K562 (cell line): ENCODE results near the gene STRA8. TPM values are rescaled to one million over a fixed set of nuclear protein-coding genes. Genes with fewer than 3 reads are reported as not detected.
A peak's percentile ranks its signal among the peaks of the same experiment; 100 is the strongest.

Experiments
- ETV5 ChIP-seq: sonication (generic); formaldehyde crosslinking; IDR thresholded peaks from 2 replicates; pipeline ENCODE4 v1.4.0; 2020; ENCODE audit warnings: low read depth, mild to moderate bottlenecking, missing genetic modification reagents
- RAD51 ChIP-seq: fragments of 450-650 bp; IDR thresholded peaks from 2 replicates; pipeline ENCODE4 v1.7.1; 2016; ENCODE audit warnings: low read depth, mild to moderate bottlenecking, borderline replicate concordance
- SIN3A ChIP-seq, 2 experiments: fragments of 150-350 bp in 1 of 2; IDR thresholded peaks; 2 replicates each; pipeline ENCODE4 v1.6.1; 2011 to 2016; ENCODE audit warnings: borderline replicate concordance in 2 of 2, low read depth in 2 of 2, low read length in 2 of 2, mild to moderate bottlenecking in 2 of 2, moderate library complexity in 2 of 2; ENCODE audit not compliant: control insufficient read depth in 1 of 2
- SNIP1 ChIP-seq: fragments of 450-650 bp; IDR thresholded peaks from 2 replicates; pipeline ENCODE4 v1.7.1; 2017; ENCODE audit warnings: low read depth, mild to moderate bottlenecking
- TEAD4 ChIP-seq, 2 experiments: sonication (generic) in 1 of 2; formaldehyde crosslinking in 1 of 2; IDR thresholded peaks; 2 replicates each; pipeline versions ENCODE4 v1.6.1 to v1.8.0; 2012 to 2022; ENCODE audit warnings: borderline replicate concordance in 1 of 2, inconsistent platforms in 1 of 2, low read length in 1 of 2, mild to moderate bottlenecking in 1 of 2, missing genetic modification reagents in 1 of 2
- TFAP4 ChIP-seq: sonication (generic); formaldehyde crosslinking; IDR thresholded peaks from 2 replicates; pipeline ENCODE4 v1.8.0; 2022; ENCODE audit warnings: missing genetic modification reagents, mild to moderate bottlenecking, moderate library complexity, borderline replicate concordance
- ZBTB1 ChIP-seq: sonication (generic); formaldehyde crosslinking; IDR thresholded peaks from 2 replicates; pipeline ENCODE4 v1.8.1; 2023; ENCODE audit warnings: missing genetic modification reagents, low read depth, mild to moderate bottlenecking, borderline replicate concordance
- ZBTB43 ChIP-seq: sonication (generic); formaldehyde crosslinking; IDR thresholded peaks from 2 replicates; pipeline ENCODE4 v1.8.0; 2023; ENCODE audit warnings: mild to moderate bottlenecking, missing genetic modification reagents
- ZMIZ1 ChIP-seq, 2 experiments: fragments of 150-350 bp in 1 of 2; IDR thresholded peaks; 2 replicates each; pipeline ENCODE4 v1.6.1; 2012 to 2016; ENCODE audit warnings: low read depth in 2 of 2, low read length in 2 of 2, mild to moderate bottlenecking in 1 of 2, moderate library complexity in 1 of 2
- polyA plus RNA-seq, 8 experiments: library from polyadenylated mRNA; depleted of rRNA in 4 of 8; stranded (reverse) in 5 of 8; unstranded in 3 of 8; fragments of >200 nt; fragmentation: Nextera tagmentation in 2 of 8; fragmentation: Illumina TruSeq in 1 of 8; extraction: Ambion mirVana in 2 of 8; extraction: Trizol in 1 of 8; gene quantifications; 2 replicates each; pipeline versions ENCODE4 v1.2.1 to v1.2.3, GENCODE V29; 2011 to 2014; ENCODE audit warnings: inconsistent platforms in 1 of 8, missing spikeins in 1 of 8
- total RNA-seq, 7 experiments: library from RNA; depleted of rRNA in 6 of 7; stranded (reverse); fragments of >200 nt in 6 of 7; fragmentation: Illumina TruSeq in 2 of 7; extraction: Trizol in 2 of 7; gene quantifications; 2 replicates each; pipeline versions ENCODE4 v1.2.1 to v1.2.3, GENCODE V29; 2011 to 2021; ENCODE audit warnings: low replicate concordance in 1 of 7
- TF ChIP-seq, protein P1 (sequence below): fragments of 450-650 bp; formaldehyde crosslinking; IDR thresholded peaks from 2 replicates; pipeline ENCODE4 v1.4.0; 2020; ENCODE audit warnings: mild to moderate bottlenecking, moderate library complexity
- TF ChIP-seq, protein P2 (sequence below): fragments of 250-450 bp; sonication (Bioruptor Pico); IDR thresholded peaks from 2 replicates; pipeline ENCODE4 v1.8.0; 2021; ENCODE audit warnings: mild to moderate bottlenecking, moderate library complexity
- TF ChIP-seq, protein P3 (sequence below): fragments of 150-350 bp; conservative IDR thresholded peaks from 2 replicates; pipeline ENCODE4 v1.6.1; 2014; ENCODE audit warnings: low read length
- TF ChIP-seq, protein P4 (sequence below): fragments of 250-450 bp; sonication (Bioruptor Pico); IDR thresholded peaks from 2 replicates; pipeline ENCODE4 v1.8.0; 2021; ENCODE audit warnings: moderate library complexity, mild to moderate bottlenecking, inconsistent platforms

STRA8 gene
- total and polyA plus RNA-seq, 9 of the 15 experiments (the other 6 are each of a cell fraction or from before 2014, with no cell fraction given) = not detected

GRCh38 chr7:135281363-135281949, 47.8 kb downstream of the STRA8 start (continued):
- TF ChIP-seq SNIP1 = no peak
- TF ChIP-seq, protein P1, sequence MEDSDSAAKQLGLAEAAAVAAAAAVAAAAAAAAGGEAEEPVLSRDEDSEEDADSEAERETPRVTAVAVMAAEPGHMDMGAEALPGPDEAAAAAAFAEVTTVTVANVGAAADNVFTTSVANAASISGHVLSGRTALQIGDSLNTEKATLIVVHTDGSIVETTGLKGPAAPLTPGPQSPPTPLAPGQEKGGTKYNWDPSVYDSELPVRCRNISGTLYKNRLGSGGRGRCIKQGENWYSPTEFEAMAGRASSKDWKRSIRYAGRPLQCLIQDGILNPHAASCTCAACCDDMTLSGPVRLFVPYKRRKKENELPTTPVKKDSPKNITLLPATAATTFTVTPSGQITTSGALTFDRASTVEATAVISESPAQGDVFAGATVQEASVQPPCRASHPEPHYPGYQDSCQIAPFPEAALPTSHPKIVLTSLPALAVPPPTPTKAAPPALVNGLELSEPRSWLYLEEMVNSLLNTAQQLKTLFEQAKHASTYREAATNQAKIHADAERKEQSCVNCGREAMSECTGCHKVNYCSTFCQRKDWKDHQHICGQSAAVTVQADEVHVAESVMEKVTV = peak; percentile 99
- TF ChIP-seq RAD51 = no peak; the same call in 1 of the 2 replicates
- no peak for TF ChIP-seq ETV5 (CRISPR knock-in tag)
- no peak for TF ChIP-seq ZMIZ1 (IDR thresholded peaks at IDR 0.05; ENCODE audit: low read depth in 2 of 2, low read length in 2 of 2)
- no peak for TF ChIP-seq TFAP4 (CRISPR knock-in tag)
- TF ChIP-seq, protein P2, sequence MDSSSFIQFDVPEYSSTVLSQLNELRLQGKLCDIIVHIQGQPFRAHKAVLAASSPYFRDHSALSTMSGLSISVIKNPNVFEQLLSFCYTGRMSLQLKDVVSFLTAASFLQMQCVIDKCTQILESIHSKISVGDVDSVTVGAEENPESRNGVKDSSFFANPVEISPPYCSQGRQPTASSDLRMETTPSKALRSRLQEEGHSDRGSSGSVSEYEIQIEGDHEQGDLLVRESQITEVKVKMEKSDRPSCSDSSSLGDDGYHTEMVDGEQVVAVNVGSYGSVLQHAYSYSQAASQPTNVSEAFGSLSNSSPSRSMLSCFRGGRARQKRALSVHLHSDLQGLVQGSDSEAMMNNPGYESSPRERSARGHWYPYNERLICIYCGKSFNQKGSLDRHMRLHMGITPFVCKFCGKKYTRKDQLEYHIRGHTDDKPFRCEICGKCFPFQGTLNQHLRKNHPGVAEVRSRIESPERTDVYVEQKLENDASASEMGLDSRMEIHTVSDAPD = no peak
- TF ChIP-seq ZBTB1 = no peak
- TF ChIP-seq, protein P3, sequence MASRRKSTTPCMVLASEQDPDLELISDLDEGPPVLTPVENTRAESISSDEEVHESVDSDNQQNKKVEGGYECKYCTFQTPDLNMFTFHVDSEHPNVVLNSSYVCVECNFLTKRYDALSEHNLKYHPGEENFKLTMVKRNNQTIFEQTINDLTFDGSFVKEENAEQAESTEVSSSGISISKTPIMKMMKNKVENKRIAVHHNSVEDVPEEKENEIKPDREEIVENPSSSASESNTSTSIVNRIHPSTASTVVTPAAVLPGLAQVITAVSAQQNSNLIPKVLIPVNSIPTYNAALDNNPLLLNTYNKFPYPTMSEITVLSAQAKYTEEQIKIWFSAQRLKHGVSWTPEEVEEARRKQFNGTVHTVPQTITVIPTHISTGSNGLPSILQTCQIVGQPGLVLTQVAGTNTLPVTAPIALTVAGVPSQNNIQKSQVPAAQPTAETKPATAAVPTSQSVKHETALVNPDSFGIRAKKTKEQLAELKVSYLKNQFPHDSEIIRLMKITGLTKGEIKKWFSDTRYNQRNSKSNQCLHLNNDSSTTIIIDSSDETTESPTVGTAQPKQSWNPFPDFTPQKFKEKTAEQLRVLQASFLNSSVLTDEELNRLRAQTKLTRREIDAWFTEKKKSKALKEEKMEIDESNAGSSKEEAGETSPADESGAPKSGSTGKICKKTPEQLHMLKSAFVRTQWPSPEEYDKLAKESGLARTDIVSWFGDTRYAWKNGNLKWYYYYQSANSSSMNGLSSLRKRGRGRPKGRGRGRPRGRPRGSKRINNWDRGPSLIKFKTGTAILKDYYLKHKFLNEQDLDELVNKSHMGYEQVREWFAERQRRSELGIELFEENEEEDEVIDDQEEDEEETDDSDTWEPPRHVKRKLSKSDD = 0 out of 2 replicates have a peak, but pooled peaks have one; percentile 63
- no peak for TF ChIP-seq SIN3A (IDR thresholded peaks at IDR 0.05; ENCODE audit: borderline replicate concordance in 2 of 2, control insufficient read depth in 1 of 2, low read depth in 2 of 2, low read length in 2 of 2)
- TF ChIP-seq, protein P4, sequence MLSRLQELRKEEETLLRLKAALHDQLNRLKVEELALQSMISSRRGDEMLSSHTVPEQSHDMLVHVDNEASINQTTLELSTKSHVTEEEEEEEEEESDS = no peak
- no peak for TF ChIP-seq TEAD4 (IDR thresholded peaks at IDR 0.05; ENCODE audit: low read length)
- TF ChIP-seq TEAD4 (CRISPR knock-in tag; IDR thresholded peaks at IDR 0.05; ENCODE audit: borderline replicate concordance) = no peak
- TF ChIP-seq ZBTB43 (CRISPR knock-in tag) = no peak
